Hindlimb muscle (tissue), 1 donor: ENCODE results near the gene CBARP. TPM values are rescaled to one million over a fixed set of nuclear protein-coding genes. Genes with fewer than 3 reads are reported as not detected.
A peak's percentile ranks its signal among the peaks of the same experiment; 100 is the strongest.

ENCODE experiments used
- DNase-seq: peaks from one replicate; pipeline ENCODE4 v3.0.0-alpha.2; 2013
- polyA plus RNA-seq: library from polyadenylated mRNA; unstranded; fragments of 120-200 nt; gene quantifications from one replicate; pipeline ENCODE4 v1.2.1, GENCODE V29; 2013; ENCODE audit not compliant: insufficient read length

Gene CBARP
- polyA plus RNA-seq, 1 donor, result 1.9 TPM

- peak; percentile 94 for DNase-seq
Measured at GRCh38 chr19:1239796-1240737, 2.3 kb upstream of the CBARP start.

GRCh38 chr19:1239420-1239795 lies 1.6 kb upstream of the CBARP start:
- DNase-seq, result no peak

GRCh38 chr19:1238369-1239303 lies 831 bp upstream of the CBARP start:
- no peak for DNase-seq

- peak; percentile 46 for DNase-seq
Measured at GRCh38 chr19:1237027-1237659, 662 bp downstream of the CBARP start.

- DNase-seq, result no peak
Measured at GRCh38 chr19:1236576-1236975, 1.2 kb downstream of the CBARP start.

DNA sequence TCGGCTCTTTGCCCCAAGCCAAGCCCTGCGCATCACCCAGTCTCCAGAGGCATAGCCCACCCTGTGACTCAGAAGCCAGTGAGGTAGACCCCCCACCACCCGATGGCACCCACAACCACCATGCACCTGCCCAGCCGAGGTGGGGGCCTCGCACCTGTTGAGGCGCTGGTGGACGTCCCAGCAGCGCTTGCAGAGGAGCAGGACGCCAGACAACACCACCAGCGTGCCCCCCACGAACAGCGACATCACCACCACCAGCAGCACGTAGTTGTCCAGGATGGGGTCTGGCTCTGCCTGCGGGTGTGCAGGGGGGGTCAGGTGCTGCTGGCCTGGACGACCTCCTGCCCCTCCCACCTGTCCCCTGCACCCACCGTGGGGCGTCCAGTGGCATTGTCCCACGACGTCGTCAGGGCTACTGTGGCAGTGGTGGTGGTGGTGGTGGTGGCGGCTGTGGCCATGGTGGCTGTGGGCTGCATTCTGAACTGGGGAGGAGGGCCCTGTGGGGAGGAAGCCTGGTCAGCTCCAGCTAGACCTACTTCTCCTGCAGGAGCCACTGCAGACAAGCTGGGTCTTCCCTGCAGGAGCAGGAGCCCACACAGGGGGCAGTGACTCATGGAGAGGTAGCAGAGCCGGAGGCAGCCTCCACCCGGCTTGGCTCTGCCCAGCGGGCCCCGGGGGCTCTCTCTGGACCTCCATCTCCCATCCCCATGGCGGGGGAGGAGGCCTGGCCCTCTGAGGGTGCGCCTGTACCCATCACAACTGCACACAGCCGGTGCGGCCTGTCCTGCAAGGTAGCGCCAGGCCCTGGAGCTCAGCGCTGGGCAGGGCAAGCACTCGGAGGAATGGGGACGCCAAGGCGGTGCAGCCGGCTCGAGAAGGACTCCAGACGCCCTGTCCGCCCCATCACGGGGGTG lies 1.9 kb downstream of the CBARP start:
- no peak for DNase-seq

DNA sequence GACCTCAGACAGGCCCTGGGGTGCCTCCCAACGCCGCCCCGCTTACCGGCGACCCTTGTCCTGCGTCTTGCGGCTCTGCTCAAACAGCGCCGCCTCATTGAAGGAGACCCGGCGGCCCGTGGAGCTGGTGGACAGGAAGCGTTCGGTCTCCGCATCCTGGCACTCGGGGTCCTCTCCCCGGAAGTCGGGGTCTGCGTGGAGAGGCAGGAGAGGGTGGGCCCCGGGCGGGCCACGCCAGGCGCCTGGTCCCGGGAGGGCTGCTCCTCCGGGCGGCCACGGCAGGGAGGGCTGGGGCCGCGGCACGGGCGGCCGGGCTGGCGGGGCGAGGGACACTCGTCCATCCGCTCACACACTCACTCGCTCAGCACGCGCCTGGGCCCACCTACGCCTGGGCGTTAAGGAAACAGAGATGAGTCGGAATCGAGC lies 2.8 kb downstream of the CBARP start:
- no peak for DNase-seq

- no peak for DNase-seq
Measured at GRCh38 chr19:1234051-1234954, 3.5 kb downstream of the CBARP start.

DNA sequence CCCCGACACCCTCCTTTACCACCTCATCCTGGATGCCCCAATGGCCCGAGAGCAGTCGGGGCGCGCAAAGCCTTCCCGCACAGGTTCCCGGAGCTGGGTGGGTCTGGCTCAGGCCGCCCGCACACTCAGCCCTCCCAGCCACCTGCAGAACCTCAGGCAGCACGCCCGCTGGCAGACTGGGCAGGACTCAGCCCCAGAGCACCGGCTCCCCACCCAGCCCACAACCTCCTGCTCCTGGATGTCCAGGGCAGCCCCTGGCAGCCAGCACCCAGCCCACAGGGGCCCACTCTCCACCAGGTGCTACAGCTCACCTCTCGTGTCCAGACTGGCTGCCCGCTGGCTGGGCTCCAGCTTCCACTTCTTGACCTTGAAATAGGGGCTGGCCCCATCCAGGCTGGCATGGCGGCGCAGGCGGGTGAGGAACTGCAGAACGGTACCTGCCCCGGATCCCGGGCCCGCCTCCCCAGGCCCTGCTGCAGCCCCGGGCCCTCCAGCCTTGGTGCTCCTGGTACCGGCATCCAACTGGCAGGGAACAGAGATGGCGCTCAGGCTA lies 4.6 kb downstream of the CBARP start:
- DNase-seq, result no peak

- no peak for DNase-seq
Measured at GRCh38 chr19:1232652-1233072, 5.1 kb downstream of the CBARP start.

DNA sequence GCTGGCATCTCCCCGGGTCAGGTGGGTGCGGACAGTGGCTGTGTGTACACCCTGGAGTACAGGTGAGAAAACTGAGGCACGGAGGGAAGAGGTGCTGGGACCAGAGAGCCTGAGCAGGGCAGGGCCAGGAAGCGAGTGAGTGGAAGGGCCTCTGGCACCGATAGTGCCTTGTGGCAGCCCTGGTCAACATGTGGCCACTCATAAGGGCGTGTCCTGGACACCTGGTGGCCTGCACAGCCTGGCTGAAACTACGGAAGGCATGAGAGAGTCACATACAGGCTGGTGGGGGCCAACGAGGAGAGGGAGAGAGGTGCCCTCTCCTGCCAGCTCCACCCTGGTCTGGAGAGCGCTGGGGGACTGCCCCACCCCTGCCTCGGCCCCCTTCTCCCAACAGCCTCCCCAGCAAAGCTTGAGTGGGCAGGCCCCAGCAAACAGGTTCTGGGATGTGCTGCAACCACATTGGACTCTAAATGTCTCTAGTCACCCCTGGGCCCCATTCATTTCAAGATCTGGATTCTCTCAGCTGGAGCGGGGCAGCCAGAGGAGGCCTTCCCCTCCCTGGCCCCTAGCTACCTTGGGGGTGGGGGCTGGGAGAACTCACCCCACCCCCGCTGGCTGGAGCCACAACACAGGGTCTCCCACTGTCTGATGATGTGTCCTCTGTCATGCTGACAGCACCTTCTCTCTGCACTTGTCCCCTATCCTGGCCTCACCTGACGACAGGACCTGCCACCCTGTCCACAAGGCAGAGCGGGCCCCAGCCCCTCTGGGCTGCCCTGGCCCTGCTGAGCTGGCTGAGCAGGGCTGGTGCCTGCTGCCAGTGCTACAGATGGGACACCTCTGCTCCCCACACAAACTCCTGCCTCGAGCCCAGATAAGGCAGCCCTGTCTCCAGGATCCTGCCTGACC lies 5.8 kb downstream of the CBARP start:
- DNase-seq, result no peak

- no peak for DNase-seq
Measured at GRCh38 chr19:1230783-1231489, 6.9 kb downstream of the CBARP start.

- DNase-seq, result no peak
Measured at GRCh38 chr19:1229924-1230782, 7.7 kb downstream of the CBARP start.

DNA sequence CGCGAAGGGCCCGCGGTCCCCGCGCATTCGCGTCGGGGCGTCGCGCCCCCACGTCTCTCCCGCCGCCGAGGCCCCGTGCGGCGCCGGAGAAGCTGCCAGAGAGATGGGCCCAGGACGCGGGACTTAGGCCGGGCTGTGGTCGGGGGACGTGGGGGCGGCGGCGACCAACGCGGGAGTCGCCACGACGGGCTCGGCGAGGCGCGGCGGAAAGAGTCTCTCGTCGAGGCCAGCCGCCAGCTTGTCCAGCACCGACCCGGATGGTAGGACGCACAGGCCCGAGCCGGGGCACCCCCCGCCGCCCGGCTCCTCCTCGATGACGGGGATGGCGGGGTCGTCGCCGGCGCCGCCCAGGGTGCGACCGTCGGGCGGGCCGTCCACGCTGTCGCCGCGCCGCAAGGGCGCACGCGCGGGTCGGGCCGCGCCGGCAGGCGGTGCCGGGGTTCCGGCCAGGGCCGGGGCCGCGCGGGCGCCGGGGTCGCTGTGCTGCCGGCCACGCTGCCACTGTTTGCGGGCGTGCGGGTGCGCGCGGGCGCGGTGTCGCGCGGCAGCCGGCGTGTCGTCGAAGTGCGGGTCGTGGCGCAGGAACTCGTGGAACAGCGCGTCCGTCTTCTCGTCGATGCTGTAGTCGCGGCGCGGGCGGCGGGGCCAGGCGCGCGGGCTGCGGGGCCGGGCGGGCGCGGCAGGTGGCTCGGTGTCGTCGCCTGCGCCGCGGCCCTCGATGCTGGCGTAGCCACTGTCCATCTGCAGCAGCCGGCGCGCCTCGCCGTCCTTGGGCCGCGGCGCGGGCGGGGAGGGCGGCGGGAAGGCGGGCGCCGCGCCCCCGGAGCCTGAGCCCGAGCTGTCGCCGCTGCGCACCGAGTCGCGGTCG lies 8.5 kb downstream of the CBARP start:
- DNase-seq, result no peak

GRCh38 chr19:1228161-1228957 lies 9.4 kb downstream of the CBARP start:
- no peak for DNase-seq
